Prostate gland (tissue), 2 donors: ENCODE measurements around the gene EIF1AX. TPM values are rescaled to one million over a fixed set of nuclear protein-coding genes. Genes with fewer than 3 reads are reported as not detected.

Experiments
- DNase-seq: peaks from one replicate; pipeline ENCODE4 v3.0.0-alpha.2; 2019; ENCODE audit warnings: low spot score
- H3K27ac ChIP-seq, 2 donors: fragments of 200-600 bp; sonication (generic); 2 replicates each; pipeline ENCODE4 v1.5.1; 2017 to 2019
- H3K27me3 ChIP-seq: fragments of 200-600 bp; sonication (generic); replicated peaks from 2 replicates; pipeline ENCODE4 v1.5.1; 2019; ENCODE audit not compliant: insufficient read depth
- H3K36me3 ChIP-seq, 2 donors: fragments of 200-600 bp; sonication (generic); 1 replicate in 1 of 2; 2 replicates in 1 of 2; pipeline versions ENCODE4 v1.5.1 to v1.8.1; 2017 to 2019
- H3K4me1 ChIP-seq: fragments of 200-600 bp; sonication (generic); replicated peaks from 2 replicates; pipeline ENCODE4 v1.5.1; 2019
- H3K4me3 ChIP-seq, 2 donors: fragments of 200-600 bp; sonication (generic); 2 replicates each; pipeline ENCODE4 v1.5.1; 2017 to 2019
- H3K9me3 ChIP-seq: fragments of 200-600 bp; sonication (generic); 2 replicates; pipeline ENCODE4 v1.5.1; 2017
- CTCF ChIP-seq, 4 experiments: fragments of 200-600 bp in 2 of 4; fragments of 450-650 bp in 2 of 4; sonication (generic) in 2 of 4; IDR thresholded peaks; 1 replicate in 3 of 4; 2 replicates in 1 of 4; pipeline ENCODE4 v1.5.1; 2016 to 2019; ENCODE audit warnings: antibody characterized with exemption in 4 of 4, mild to moderate bottlenecking in 2 of 4, moderate library complexity in 2 of 4
- POLR2A ChIP-seq: fragments of 450-650 bp; IDR thresholded peaks from one replicate; pipeline ENCODE4 v1.6.1; 2016; ENCODE audit warnings: antibody characterized with exemption, mild to moderate bottlenecking
- POLR2AphosphoS5 ChIP-seq: sonication (generic); formaldehyde crosslinking; IDR thresholded peaks from one replicate; pipeline ENCODE4 v1.6.1; 2017; ENCODE audit warnings: antibody characterized with exemption
- WGBS: methylation state at CpG from one replicate; pipeline ENCODE4 v1.1.5; 2018; 5-methylcytosine and 5-hydroxymethylcytosine counted together
- intact Hi-C: fragments of 100-400 bp; cut with DNase I; formaldehyde crosslinking; loops from one replicate; pipeline ENCODE4 v1.14.2; 2022
- small RNA-seq, 2 donors: library from RNA; depleted of rRNA; stranded (forward); fragments of <200 nt; gene quantifications; one replicate each; pipeline ENCODE3, GENCODE V24; 2016
- total RNA-seq, 2 donors: library from RNA; depleted of rRNA; stranded (reverse); fragments of >200 nt; gene quantifications; one replicate each; pipeline ENCODE4 v1.1.0, GENCODE V29; 2016

The EIF1AX gene
- total RNA-seq, 2 donors from 2014 or later, result 28.0 to 51.3 TPM

DNA sequence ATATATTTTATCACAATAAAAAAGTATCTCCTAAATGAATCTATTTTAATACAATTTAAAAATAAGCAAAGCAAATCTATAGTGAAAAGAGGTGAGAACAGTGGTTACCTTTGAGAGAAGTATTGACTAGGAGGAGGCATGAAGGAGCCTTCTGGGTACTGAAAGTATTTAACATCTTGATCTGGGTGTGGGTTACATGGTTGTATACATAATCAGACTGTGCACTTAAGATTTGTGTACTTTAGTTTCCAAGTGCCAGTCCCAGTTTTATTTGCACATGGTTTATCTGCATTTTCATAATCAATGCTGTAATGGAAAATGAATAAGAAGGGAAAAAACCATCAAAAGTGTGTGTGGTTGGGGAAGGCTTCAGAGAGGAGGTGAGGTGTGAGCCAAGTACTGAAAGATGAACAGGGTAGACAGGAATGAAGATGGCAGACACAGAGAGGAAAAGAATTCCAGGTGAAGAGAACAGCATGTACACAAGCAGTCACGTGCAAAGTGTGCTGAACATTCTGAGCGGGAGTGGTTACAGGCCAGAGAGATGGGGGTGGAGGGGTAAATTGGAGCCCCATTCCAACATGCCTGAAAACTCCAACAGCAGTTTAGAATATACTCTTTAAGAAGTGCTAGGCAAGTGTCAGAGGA is 39.6 kb downstream of the EIF1AX start:
- intact Hi-C loops, result no loop called here
- 73% methylated on average over 2 of the region's 2 CpGs for WGBS
- H3K4me1 ChIP-seq, result no peaks in the 10 kb centered on the region
- H3K27ac ChIP-seq, result no peak overlapping the region
- TF ChIP-seq CTCF (IDR thresholded peaks at IDR 0.05), result no peak
- TF ChIP-seq POLR2AphosphoS5, result no peak
- TF ChIP-seq POLR2A, result no peak
- DNase-seq, result no peak
- no peak overlapping the region for H3K4me3 ChIP-seq
- no peaks in the 10 kb centered on the region for H3K27me3 ChIP-seq
- H3K36me3 ChIP-seq, result no peaks in the 10 kb centered on the region
- H3K9me3 ChIP-seq, result no peaks in the 10 kb centered on the region

DNA sequence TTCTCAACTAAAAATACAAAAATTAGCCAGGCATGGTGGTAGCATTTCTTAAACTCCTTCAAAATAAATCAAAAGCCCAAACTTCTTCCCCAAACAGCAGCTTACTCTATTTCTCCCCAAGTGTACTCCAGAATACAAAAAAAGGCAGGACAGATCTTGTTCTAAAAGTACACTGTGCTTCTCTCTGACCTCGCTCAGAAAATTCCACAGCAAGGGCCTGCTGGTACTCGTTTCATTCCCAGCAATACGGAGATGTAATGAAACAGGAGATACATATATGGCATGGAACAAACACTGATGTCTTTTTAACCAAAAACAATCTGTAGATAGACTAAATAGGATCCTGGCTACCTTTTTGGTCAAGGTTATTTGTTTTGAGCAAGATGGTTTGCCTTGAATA is 50.1 kb downstream of the EIF1AX start:
- WGBS, result 41% methylated on average over 3 of the region's 3 CpGs
- Histone ChIP-seq H3K36me3 (no peaks in the 10 kb centered on the region), H3K4me3 (no peak overlapping the region), H3K4me1 (no peaks in the 10 kb centered on the region), H3K9me3 (no peaks in the 10 kb centered on the region), H3K27me3 (no peaks in the 10 kb centered on the region), H3K27ac (no peak overlapping the region)
- intact Hi-C loops, result no loop called here
- DNase-seq, result no peak
- no peak for TF ChIP-seq POLR2AphosphoS5
- TF ChIP-seq CTCF (IDR thresholded peaks at IDR 0.05), result no peak
- no peak for TF ChIP-seq POLR2A

DNA sequence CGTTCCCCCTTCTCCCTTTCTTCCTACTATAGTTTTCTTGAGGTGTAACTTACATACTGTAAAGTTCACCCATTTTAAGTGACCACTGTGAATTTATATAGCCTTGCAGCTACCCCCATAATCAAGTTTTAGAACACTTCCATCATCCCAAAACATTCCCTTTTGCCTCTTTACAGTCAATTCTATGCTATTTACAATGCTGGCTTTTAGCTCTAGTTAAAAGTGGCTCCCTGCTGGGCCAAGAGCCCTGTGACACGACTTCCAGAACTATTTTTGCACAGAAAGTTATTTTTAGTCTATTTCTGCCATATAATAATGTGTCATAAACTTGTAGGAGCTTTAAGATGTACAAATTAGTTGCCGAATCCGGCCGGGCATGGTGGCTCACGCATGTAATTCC is 51.8 kb downstream of the EIF1AX start:
- Histone ChIP-seq H3K27ac (no peak overlapping the region), H3K36me3 (no peaks in the 10 kb centered on the region), H3K4me1 (no peaks in the 10 kb centered on the region), H3K27me3 (no peaks in the 10 kb centered on the region), H3K4me3 (no peak overlapping the region), H3K9me3 (no peaks in the 10 kb centered on the region)
- intact Hi-C loops, result no loop called here
- no peak for DNase-seq
- no peak for TF ChIP-seq POLR2AphosphoS5
- no peak for TF ChIP-seq POLR2A
- no peak for TF ChIP-seq CTCF (IDR thresholded peaks at IDR 0.05)
- 81% methylated on average over 6 of the region's 6 CpGs for whole genome bisulfite sequencing

GRCh38 chrX:20080277-20080676 is 61.4 kb downstream of the EIF1AX start:
- H3K4me1 ChIP-seq, result no peaks in the 10 kb centered on the region
- H3K27ac ChIP-seq, result no peak overlapping the region
- H3K36me3 ChIP-seq, result no peaks in the 10 kb centered on the region
- WGBS, result no CpG with 5 or more reads among the region's 1 CpG
- H3K27me3 ChIP-seq, result no peaks in the 10 kb centered on the region
- DNase-seq, result no peak
- intact Hi-C loops, result no loop called here
- H3K4me3 ChIP-seq, result no peak overlapping the region
- no peak for TF ChIP-seq CTCF (IDR thresholded peaks at IDR 0.05)
- no peak for TF ChIP-seq POLR2A
- no peak for TF ChIP-seq POLR2AphosphoS5
- H3K9me3 ChIP-seq, result no peaks in the 10 kb centered on the region

Small RNAs within 50 kb of the gene (small RNA-seq; reads per million reads assigned to genes)
- gene RF00493, result 30.1 to 41.1 reads per million in 2 donors
- gene RF00494, result 0 reads per million in 2 donors

Other genes with a start within 250 kb of the EIF1AX start
- gene BCLAF3, start 150.8 kb downstream of the EIF1AX start, total RNA-seq, result 10 to 100 TPM in 1 of 2 donors, 1 to 10 TPM in 1; 7.3 to 10.1 TPM
- gene MAP7D2, start 24.9 kb downstream of the EIF1AX start, total RNA-seq, result 1 to 10 TPM; 1.3 to 9.9 TPM
- gene RPS6KA3, start 125.1 kb upstream of the EIF1AX start, total RNA-seq, result 10 to 100 TPM; 19.8 to 52.8 TPM